ENCODE results near the gene KRTAP5-8. TPM values are rescaled to one million over a fixed set of nuclear protein-coding genes. Genes with fewer than 3 reads are reported as not detected.
"Not testable (repeated sequence)": the region's sequence is repeated elsewhere in the genome, so short reads cannot be mapped to it uniquely, and the experiment has no call there.

The KRTAP5-8 gene
- total RNA-seq, 1 donor from 2014 or later = 0.49 TPM

- DNase-seq (ENCODE audit: low spot score); ATAC-seq; intact Hi-C loops (cut with DNase I): not testable (repeated sequence)
Observed at GRCh38 chr11:71539971-71540370, 2.1 kb downstream of the KRTAP5-8 start.

GRCh38 chr11:71540521-71541304 lies 2.9 kb downstream of the KRTAP5-8 start:
- intact Hi-C loops (cut with DNase I); ATAC-seq; DNase-seq (ENCODE audit: low spot score): not testable (repeated sequence)

- ATAC-seq (no peak), DNase-seq (ENCODE audit: low spot score) (no peak)
- intact Hi-C loops (cut with DNase I) = no loop called here
Observed at GRCh38 chr11:71542382-71542781, 4.6 kb downstream of the KRTAP5-8 start.

- intact Hi-C loops (cut with DNase I) = no loop called here
- ATAC-seq (no peak), DNase-seq (ENCODE audit: low spot score) (no peak)
Observed at GRCh38 chr11:71542879-71543777, 5.3 kb downstream of the KRTAP5-8 start.

GRCh38 chr11:71543866-71544265 lies 6.0 kb downstream of the KRTAP5-8 start:
- intact Hi-C loops (cut with DNase I) = no loop called here
- no peak for DNase-seq (ENCODE audit: low spot score)
- no peak for ATAC-seq

- ATAC-seq (no peak), DNase-seq (ENCODE audit: low spot score) (no peak)
- intact Hi-C loops (cut with DNase I) = no loop called here
Observed at GRCh38 chr11:71544525-71545214, 6.8 kb downstream of the KRTAP5-8 start.

- intact Hi-C loops (cut with DNase I) = no loop called here
Observed at GRCh38 chr11:71545405-71545966, 7.7 kb downstream of the KRTAP5-8 start.

GRCh38 chr11:71548120-71548519 lies 10.3 kb downstream of the KRTAP5-8 start, which contains the start of gene KRTAP5-9:
KRTAP5-9 (plus strand) TSS chr11:71548420; CDS start chr11:71548658, 238 bp downstream.
- DNase-seq (ENCODE audit: low spot score) (no peak), ATAC-seq (no peak)
- intact Hi-C loops (cut with DNase I) = no loop called here

More at GRCh38 chr11:71545405-71545966, 7.7 kb downstream of the KRTAP5-8 start:
- no peak for ATAC-seq
- no peak for DNase-seq (ENCODE audit: low spot score)

GRCh38 chr11:71548716-71549151 lies 10.9 kb downstream of the KRTAP5-8 start:
- intact Hi-C loops (cut with DNase I) = no loop called here
- no peak for DNase-seq (ENCODE audit: low spot score)
- no peak for ATAC-seq

- ATAC-seq (no peak), DNase-seq (ENCODE audit: low spot score) (no peak)
- intact Hi-C loops (cut with DNase I) = no loop called here
Observed at GRCh38 chr11:71551711-71552110, 13.9 kb downstream of the KRTAP5-8 start.

GRCh38 chr11:71554996-71555395 lies 17.2 kb downstream of the KRTAP5-8 start:
- intact Hi-C loops (cut with DNase I) = no loop called here

GRCh38 chr11:71555508-71555907 lies 17.7 kb downstream of the KRTAP5-8 start:
- intact Hi-C loops (cut with DNase I) = no loop called here
- ATAC-seq = no peak
- DNase-seq (ENCODE audit: low spot score) = no peak

More at GRCh38 chr11:71554996-71555395, 17.2 kb downstream of the KRTAP5-8 start:
- no peak for DNase-seq (ENCODE audit: low spot score)
- ATAC-seq = no peak

GRCh38 chr11:71556018-71556417 lies 18.2 kb downstream of the KRTAP5-8 start:
- intact Hi-C loops (cut with DNase I) = no loop called here
- ATAC-seq = no peak
- no peak for DNase-seq (ENCODE audit: low spot score)

GRCh38 chr11:71557257-71557656 lies 19.4 kb downstream of the KRTAP5-8 start:
- ATAC-seq = no peak
- intact Hi-C loops (cut with DNase I) = no loop called here

GRCh38 chr11:71558996-71559395 lies 21.2 kb downstream of the KRTAP5-8 start:
- intact Hi-C loops (cut with DNase I) = no loop called here
- DNase-seq (ENCODE audit: low spot score) (no peak), ATAC-seq (no peak)

More at GRCh38 chr11:71557257-71557656, 19.4 kb downstream of the KRTAP5-8 start:
- no peak for DNase-seq (ENCODE audit: low spot score)

GRCh38 chr11:71562120-71562519 lies 24.3 kb downstream of the KRTAP5-8 start:
- DNase-seq (ENCODE audit: low spot score) (no peak), ATAC-seq (no peak)
- intact Hi-C loops (cut with DNase I) = no loop called here

- DNase-seq (ENCODE audit: low spot score) (no peak), ATAC-seq (no peak)
- intact Hi-C loops (cut with DNase I) = no loop called here
Observed at GRCh38 chr11:71563406-71563805, 25.6 kb downstream of the KRTAP5-8 start.

- no peak for ATAC-seq
- intact Hi-C loops (cut with DNase I) = no loop called here
- DNase-seq (ENCODE audit: low spot score) = no peak
Observed at GRCh38 chr11:71564430-71564829, 26.6 kb downstream of the KRTAP5-8 start.

- intact Hi-C loops (cut with DNase I) = no loop called here
- DNase-seq (ENCODE audit: low spot score) (no peak), ATAC-seq (no peak)
Observed at GRCh38 chr11:71565263-71565662, 27.4 kb downstream of the KRTAP5-8 start, which contains the start of gene KRTAP5-10. KRTAP5-10 (plus strand) TSS chr11:71565563; CDS start chr11:71565588, 25 bp downstream.

All from sciatic nerve (tissue), 2 donors.